ENCODE data around the gene MCCC1.
"Not testable (repeated sequence)": the region's sequence is repeated elsewhere in the genome, so short reads cannot be mapped to it uniquely, and the experiment has no call there.

The MCCC1 gene

GRCh38 chr3:183108001-183108449, 8.7 kb upstream of the MCCC1 start:
- Histone ChIP-seq H3K36me3 (no peaks in the 10 kb centered on the region), H3K9me3 (ENCODE audit: severe bottlenecking) (no peaks in the 10 kb centered on the region), H3K27ac (no peak overlapping the region), H3K4me3 (ENCODE audit: low read depth, low read length) (no peak overlapping the region), H3K27me3 (ENCODE audit: insufficient read depth, low read depth, severe bottlenecking) (no peaks in the 10 kb centered on the region)
- DNase-seq: no peak
- TF ChIP-seq, protein P1, sequence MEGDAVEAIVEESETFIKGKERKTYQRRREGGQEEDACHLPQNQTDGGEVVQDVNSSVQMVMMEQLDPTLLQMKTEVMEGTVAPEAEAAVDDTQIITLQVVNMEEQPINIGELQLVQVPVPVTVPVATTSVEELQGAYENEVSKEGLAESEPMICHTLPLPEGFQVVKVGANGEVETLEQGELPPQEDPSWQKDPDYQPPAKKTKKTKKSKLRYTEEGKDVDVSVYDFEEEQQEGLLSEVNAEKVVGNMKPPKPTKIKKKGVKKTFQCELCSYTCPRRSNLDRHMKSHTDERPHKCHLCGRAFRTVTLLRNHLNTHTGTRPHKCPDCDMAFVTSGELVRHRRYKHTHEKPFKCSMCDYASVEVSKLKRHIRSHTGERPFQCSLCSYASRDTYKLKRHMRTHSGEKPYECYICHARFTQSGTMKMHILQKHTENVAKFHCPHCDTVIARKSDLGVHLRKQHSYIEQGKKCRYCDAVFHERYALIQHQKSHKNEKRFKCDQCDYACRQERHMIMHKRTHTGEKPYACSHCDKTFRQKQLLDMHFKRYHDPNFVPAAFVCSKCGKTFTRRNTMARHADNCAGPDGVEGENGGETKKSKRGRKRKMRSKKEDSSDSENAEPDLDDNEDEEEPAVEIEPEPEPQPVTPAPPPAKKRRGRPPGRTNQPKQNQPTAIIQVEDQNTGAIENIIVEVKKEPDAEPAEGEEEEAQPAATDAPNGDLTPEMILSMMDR (IDR thresholded peaks at IDR 0.05; ENCODE audit: low read depth, low read length): no peak

GRCh38 chr3:183107372-183107771, 8.1 kb upstream of the MCCC1 start:
- DNase-seq; H3K4me3 ChIP-seq (ENCODE audit: low read depth, low read length); H3K36me3 ChIP-seq; H3K27me3 ChIP-seq (ENCODE audit: insufficient read depth, low read depth, severe bottlenecking); H3K9me3 ChIP-seq (ENCODE audit: severe bottlenecking); H3K27ac ChIP-seq: not testable (repeated sequence)

DNA sequence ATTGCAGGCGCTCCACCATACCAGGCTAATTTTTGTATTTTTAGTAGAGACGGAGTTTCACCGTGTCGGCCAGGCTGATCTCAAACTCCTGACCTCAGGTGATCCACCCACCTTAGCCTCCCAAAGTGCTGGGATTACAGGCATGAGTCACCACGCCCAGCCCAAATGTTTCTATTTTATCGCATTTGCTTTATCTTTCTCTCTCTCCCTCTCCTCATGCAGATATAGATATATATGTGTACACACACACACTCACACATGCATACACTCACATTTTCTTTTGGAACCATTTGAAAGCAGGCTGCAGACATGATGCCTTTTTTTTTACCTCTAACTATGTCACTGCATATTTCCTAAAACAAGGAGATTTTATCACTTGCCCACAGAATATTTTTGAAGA, 7.3 kb upstream of the MCCC1 start:
- Histone ChIP-seq H3K9me3 (ENCODE audit: severe bottlenecking) (no peaks in the 10 kb centered on the region), H3K27ac (no peak overlapping the region), H3K27me3 (ENCODE audit: insufficient read depth, low read depth, severe bottlenecking) (no peaks in the 10 kb centered on the region), H3K4me3 (ENCODE audit: low read depth, low read length) (no peak overlapping the region), H3K36me3 (no peaks in the 10 kb centered on the region)
- TF ChIP-seq, protein P1 (IDR thresholded peaks at IDR 0.05; ENCODE audit: low read depth, low read length): no peak
- DNase-seq: no peak

DNA sequence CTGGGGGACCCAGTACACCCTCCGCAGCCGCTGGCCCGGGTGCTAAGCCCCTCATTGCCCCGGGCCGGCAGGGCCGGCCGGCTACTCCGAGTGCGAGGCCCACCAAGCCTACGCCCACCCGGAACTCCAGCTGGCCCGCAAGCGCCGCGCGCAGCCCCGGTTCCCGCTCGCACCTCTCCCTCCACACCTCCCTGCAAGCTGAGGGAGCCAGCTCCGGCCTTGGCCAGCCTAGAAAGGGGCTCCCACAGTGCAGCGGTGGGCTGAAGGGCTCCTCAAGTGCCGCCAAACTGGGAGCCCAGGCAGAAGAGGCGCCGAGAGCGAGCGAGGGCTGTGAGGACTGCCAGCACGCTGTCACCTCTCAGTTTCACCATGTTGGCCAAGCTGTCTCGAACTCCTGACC, 4.7 kb upstream of the MCCC1 start:
- H3K27ac ChIP-seq; H3K27me3 ChIP-seq (ENCODE audit: insufficient read depth, low read depth, severe bottlenecking); H3K36me3 ChIP-seq; H3K4me3 ChIP-seq (ENCODE audit: low read depth, low read length); H3K9me3 ChIP-seq (ENCODE audit: severe bottlenecking); DNase-seq: not testable (repeated sequence)

DNA sequence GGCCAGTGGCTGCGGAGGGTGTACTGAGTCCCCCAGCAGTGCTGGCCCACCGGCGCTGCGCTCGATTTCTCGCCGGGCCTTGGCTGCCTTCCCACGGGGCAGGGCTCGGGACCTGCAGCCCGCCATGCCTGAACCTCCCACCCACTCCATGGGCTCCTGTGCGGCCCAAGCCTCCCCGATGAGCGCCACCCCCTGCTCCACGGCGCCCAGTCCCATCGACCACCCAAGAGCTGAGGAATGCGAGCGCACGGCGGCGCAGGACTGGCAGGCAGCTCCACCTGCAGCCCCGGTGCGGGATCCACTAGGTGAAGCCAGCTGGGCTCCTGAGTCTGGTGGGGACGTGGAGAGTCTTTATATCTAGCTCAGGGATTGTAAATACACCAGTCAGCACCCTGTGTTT, 1.7 kb upstream of the MCCC1 start:
- H3K9me3 ChIP-seq (ENCODE audit: severe bottlenecking); H3K36me3 ChIP-seq; DNase-seq; H3K27me3 ChIP-seq (ENCODE audit: insufficient read depth, low read depth, severe bottlenecking); H3K27ac ChIP-seq; H3K4me3 ChIP-seq (ENCODE audit: low read depth, low read length): not testable (repeated sequence)

DNA sequence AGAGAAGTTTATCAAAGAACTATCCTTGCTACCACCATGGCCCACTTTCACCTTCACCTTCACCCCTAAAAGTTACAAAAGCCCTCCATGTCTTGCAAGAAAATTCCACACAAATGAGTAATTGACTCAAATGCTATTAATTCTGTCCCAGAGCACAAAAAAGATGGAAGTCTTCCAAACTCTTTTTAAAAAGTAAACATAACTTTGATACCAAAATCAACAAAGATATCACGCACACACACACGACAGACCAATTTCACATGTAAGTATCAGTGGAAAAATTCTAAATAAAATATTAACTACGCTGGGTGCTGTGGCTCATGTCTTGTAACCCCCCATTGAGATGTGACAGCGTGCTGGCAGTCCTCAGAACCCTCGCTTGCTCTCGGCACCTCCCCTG, 1.1 kb upstream of the MCCC1 start:
- TF ChIP-seq, protein P1 (IDR thresholded peaks at IDR 0.05; ENCODE audit: low read depth, low read length): no peak
- Histone ChIP-seq H3K4me3 (ENCODE audit: low read depth, low read length) (no peak overlapping the region), H3K9me3 (ENCODE audit: severe bottlenecking) (no peaks in the 10 kb centered on the region), H3K36me3 (no peaks in the 10 kb centered on the region), H3K27me3 (ENCODE audit: insufficient read depth, low read depth, severe bottlenecking) (no peaks in the 10 kb centered on the region), H3K27ac (no peak overlapping the region)
- no peak for DNase-seq

- Histone ChIP-seq H3K4me3 (ENCODE audit: low read depth, low read length) (peak overlapping the region; percentile 97), H3K27me3 (ENCODE audit: insufficient read depth, low read depth, severe bottlenecking) (no peaks in the 10 kb centered on the region), H3K9me3 (ENCODE audit: severe bottlenecking) (no peaks in the 10 kb centered on the region), H3K27ac (peak overlapping the region; percentile 26; the same call in 1 of the 2 replicates), H3K36me3 (no peaks in the 10 kb centered on the region)
- TF ChIP-seq, protein P1 (IDR thresholded peaks at IDR 0.05; ENCODE audit: low read depth, low read length): no peak
- DNase-seq: no peak
These were observed 525 bp upstream of the MCCC1 start for GRCh38 chr3:183099838-183100204.

All from WERI-Rb-1 (cell line).